GM10266 (cell line): Measurements from ENCODE around the gene SLC30A1.

Source experiments
- DNase-seq: peaks from one replicate; pipeline ENCODE4 v3.0.0; 2012; ENCODE audit errors: extremely low spot score
- TF ChIP-seq, protein P1 (sequence below): IDR thresholded peaks from 2 replicates; pipeline ENCODE4 v1.5.1; 2012; ENCODE audit warnings: mild to moderate bottlenecking, low read depth; ENCODE audit not compliant: control insufficient read depth, insufficient read depth; ENCODE audit errors: missing control alignments

Gene SLC30A1

DNA sequence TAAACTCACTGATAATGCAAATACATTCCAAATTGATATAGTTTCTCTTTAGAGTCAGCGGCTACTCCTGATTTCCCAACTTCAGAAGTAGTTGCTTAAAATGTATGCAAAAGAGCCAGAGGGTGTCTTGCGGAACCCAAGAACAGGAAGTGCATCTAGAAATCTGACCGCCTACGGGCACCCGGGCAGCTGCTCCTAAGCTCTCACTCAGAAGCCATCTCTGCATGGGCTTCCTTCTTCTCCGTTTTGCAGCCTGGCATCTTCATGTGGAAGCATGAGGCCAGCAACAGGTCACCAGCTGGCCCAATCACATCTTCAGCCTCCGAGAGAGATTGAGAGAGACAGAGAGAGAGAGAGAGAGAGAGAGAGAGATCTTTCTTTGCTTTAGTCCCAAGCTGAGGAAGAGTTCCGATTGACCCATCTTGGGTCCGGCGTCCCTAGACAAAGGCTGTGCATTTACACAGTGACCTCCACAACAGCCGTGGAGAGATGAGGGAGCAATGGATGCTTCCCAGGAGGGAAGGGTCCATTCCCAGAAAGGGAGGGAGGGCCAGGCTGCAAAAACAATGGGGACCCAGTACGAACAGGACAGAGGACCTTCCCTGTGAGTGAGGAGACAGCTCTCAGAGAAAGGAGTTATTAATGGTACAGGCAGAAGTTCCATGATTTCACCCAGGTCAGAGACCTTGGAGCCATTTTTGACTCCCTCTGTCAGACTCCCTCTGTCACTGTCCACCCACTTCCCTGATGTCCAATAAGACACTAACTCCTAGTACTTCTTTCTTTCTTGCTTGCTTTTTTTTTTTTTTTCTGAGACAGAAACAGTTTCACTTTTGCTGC lies 28.2 kb upstream of the SLC30A1 start:
- TF ChIP-seq, protein P1, sequence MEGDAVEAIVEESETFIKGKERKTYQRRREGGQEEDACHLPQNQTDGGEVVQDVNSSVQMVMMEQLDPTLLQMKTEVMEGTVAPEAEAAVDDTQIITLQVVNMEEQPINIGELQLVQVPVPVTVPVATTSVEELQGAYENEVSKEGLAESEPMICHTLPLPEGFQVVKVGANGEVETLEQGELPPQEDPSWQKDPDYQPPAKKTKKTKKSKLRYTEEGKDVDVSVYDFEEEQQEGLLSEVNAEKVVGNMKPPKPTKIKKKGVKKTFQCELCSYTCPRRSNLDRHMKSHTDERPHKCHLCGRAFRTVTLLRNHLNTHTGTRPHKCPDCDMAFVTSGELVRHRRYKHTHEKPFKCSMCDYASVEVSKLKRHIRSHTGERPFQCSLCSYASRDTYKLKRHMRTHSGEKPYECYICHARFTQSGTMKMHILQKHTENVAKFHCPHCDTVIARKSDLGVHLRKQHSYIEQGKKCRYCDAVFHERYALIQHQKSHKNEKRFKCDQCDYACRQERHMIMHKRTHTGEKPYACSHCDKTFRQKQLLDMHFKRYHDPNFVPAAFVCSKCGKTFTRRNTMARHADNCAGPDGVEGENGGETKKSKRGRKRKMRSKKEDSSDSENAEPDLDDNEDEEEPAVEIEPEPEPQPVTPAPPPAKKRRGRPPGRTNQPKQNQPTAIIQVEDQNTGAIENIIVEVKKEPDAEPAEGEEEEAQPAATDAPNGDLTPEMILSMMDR = no peak
- DNase-seq = peak; percentile 68

DNA sequence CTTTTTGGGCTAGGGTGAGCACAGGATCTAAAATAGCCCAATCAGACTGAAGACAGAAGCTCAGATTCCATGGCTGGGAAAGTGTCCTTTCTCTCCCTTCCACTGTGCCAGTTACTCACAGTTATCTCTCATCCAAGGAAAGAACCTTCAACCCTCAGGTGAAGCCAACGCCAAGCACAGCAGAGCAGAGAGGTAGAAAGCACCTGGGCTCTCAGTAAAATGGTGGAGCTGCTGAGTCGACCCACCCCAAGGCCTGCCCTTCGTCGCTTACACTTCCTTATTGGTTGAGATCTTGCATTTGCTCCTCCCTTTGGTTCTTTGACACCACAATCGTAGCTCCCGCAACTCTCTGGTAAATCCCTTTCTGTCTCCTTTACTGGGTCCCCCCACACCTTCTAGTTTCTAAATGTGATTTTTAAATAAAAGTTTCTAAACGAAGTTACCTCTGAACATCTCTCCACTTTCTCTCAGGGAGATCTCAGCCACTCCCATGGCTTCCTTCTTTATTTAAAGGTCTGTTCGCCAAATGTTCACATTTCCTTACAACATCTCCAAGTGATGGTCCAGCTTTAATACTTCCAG lies 27.5 kb upstream of the SLC30A1 start:
- TF ChIP-seq, protein P1 = no peak
- peak; percentile 60 for DNase-seq

DNA sequence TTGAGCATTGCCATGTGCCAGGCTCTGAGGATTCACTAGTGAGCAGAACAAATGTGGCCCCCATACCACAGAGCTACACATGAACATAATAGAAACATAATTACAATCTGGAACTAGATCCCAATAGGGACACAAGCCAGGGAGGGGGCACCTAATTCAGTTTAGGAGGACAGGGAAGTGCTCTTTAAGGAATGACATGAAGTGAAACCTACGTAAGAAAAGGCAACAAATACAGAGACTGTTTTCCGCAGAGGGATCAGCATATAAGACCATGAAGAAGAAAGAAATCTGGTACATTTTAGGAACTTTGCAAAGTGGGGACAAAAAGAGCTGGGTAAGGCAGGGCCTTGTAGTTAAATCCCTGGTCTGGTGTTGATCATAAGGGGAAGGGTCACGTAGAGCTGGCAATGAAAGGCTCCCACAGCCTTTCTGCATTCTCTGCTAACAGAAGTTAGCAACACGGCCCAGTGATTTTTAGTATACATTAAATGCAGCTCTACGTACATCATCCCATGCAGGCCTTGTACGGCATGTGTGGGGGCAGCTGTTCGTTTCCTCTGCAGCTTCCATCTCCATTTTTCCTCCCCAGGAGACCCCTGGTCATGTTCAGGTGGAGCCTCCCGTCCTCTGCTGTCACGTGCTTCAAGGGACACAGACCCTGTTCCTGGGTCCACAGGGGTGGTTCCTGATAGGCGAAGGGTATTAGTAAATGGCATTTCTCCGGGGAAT lies 26.8 kb upstream of the SLC30A1 start:
- TF ChIP-seq, protein P1 = no peak
- DNase-seq = no peak

DNA sequence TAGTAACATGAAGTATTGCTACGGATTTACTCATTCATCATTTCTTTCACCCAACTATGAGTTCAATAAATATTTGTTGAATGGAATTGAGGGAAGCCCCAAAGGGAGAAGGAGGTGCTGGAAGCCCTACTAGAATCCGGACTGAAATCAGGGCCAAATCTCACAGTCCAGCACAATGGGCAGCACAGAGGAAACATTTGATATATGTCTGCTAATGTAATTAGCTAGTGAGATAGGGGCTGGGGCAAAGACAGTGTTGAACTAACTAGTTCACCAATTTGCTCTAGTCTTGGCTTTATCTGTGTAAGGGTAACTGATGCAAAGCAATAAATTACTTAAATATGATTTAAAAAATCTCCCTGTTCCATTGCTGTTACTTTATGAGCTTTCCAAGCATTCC lies 26.1 kb upstream of the SLC30A1 start:
- TF ChIP-seq, protein P1 = no peak
- no peak for DNase-seq

DNA sequence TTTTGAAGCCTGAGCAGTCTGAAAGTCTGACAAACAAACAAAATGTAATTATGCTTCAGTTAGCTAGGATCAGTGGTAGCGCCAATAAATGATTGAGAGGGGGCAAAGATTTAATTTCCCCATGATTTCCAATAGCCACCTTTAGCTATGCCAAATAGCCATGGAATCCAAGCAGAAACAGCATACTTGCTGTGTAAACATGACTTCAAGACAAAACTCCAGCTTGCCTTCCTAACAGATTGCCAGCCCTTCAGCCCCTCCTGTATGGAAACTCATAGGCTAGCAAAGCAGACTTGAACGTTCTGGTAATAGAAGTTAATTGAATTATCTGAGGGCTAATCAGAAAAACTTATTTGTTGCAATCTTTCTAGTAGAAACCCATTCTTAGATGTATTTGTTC lies 25.6 kb upstream of the SLC30A1 start:
- no peak for DNase-seq
- TF ChIP-seq, protein P1 = no peak

DNA sequence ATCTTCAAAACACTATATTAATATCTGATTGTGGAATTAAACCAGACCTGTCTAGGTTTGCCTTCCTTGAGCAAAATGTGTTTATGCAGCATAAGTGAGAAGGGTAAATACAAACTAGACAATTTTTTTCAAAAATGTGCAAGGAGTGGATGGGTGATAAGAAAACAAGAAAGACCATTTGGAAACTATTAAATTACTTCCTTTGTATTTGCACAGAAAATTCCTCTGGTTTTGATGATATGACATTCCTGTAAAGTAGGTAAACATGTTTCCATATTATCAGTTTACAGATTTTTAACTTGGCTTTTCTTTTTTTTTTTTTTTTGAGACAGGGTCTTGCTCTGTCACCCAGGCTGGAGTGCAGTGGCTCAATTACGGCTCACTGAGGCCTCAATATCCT lies 24.8 kb upstream of the SLC30A1 start:
- DNase-seq = no peak
- TF ChIP-seq, protein P1 = no peak
